NB4 (cell line): ENCODE results near the gene ACIN1.

ENCODE experiments used
- MAX ChIP-seq: IDR thresholded peaks from 2 replicates; pipeline ENCODE4 v1.6.1; 2011; ENCODE audit warnings: low read depth, low read length
- MYC ChIP-seq: IDR thresholded peaks from 2 replicates; pipeline ENCODE4 v1.6.1; 2011; ENCODE audit warnings: low read depth, low read length
- POLR2A ChIP-seq: IDR thresholded peaks from 2 replicates; pipeline ENCODE4 v1.6.1; 2011; ENCODE audit warnings: mild to moderate bottlenecking; ENCODE audit not compliant: insufficient read length; ENCODE audit errors: extremely low read depth
- TF ChIP-seq, protein P1 (sequence below): IDR thresholded peaks from one replicate; pipeline ENCODE4 v1.5.1; 2012; ENCODE audit warnings: low read depth, low read length

- TF ChIP-seq, protein P1, sequence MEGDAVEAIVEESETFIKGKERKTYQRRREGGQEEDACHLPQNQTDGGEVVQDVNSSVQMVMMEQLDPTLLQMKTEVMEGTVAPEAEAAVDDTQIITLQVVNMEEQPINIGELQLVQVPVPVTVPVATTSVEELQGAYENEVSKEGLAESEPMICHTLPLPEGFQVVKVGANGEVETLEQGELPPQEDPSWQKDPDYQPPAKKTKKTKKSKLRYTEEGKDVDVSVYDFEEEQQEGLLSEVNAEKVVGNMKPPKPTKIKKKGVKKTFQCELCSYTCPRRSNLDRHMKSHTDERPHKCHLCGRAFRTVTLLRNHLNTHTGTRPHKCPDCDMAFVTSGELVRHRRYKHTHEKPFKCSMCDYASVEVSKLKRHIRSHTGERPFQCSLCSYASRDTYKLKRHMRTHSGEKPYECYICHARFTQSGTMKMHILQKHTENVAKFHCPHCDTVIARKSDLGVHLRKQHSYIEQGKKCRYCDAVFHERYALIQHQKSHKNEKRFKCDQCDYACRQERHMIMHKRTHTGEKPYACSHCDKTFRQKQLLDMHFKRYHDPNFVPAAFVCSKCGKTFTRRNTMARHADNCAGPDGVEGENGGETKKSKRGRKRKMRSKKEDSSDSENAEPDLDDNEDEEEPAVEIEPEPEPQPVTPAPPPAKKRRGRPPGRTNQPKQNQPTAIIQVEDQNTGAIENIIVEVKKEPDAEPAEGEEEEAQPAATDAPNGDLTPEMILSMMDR: no peak
- no peak for TF ChIP-seq MAX
- no peak for TF ChIP-seq POLR2A
- TF ChIP-seq MYC: no peak
Observed at GRCh38 chr14:23122086-23122485, 27.1 kb upstream of the ACIN1 start.
